NCI-H748 (cell line): ENCODE measurements around the gene ALPK1.
"Not testable (repeated sequence)": the region's sequence is repeated elsewhere in the genome, so short reads cannot be mapped to it uniquely, and the experiment has no call there.

Experiments
- DNase-seq: peaks from one replicate; lab custom pipeline; 2025; ENCODE audit not compliant: unreplicated experiment; lab: John Stamatoyannopoulos, UW

ALPK1 gene

DNA sequence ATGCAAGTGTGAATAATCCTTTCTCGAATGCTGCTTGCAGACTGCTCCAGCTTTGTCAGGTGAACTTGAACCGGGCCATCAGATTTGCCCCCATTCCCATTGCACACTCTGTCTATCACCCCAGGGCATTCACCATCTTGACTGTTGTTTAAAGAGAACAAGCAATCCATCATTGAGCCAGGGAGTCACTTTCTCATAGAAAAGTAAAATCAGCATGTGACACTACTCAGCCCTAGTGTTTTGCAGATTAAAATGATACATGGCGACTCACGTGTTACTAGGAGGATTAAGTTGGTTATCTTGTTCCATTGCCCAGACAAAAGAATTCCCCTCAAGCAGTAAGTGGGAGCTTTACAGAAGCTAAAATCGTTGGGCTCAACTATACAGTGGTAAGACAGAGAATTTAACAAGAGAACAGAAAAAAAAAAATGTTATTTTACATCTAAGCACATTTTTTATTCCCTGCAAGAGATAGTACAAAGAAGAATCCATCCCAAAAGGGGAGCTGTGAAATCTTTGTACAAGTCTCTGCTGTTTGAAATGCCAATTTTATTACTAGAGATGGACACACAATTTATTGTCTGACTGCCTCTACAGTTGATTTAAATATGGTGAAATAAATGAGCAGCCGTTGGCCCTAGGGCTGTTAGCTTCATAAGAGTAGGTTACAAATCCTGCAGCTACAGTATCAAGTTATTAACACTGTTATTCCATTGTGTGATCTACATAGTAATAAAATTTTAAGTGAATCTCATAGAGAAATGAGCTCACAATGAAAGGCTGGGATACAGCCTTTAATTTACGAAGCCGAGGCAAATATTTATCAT is 151.3 kb downstream of the ALPK1 start:
- DNase-seq: no peak

DNA sequence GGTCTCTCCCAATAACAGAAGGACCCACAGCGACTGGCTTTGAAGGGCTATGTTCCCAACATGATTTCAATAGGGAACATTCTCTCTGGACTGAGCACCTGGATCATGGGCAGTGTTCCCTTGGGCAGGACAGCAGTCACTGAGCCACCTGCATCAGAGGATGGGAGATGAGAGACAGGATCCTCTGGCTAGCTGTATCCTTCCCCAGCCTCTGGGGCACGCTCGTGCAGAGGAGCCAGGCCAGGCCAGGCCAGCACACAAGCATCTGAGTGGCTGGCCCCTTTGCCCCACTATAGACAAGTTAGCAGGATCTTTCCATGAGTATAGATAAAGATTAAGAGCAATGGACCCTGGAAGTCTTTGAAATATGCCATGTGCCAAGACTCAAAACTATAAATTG is 152.5 kb downstream of the ALPK1 start:
- DNase-seq: no peak

DNA sequence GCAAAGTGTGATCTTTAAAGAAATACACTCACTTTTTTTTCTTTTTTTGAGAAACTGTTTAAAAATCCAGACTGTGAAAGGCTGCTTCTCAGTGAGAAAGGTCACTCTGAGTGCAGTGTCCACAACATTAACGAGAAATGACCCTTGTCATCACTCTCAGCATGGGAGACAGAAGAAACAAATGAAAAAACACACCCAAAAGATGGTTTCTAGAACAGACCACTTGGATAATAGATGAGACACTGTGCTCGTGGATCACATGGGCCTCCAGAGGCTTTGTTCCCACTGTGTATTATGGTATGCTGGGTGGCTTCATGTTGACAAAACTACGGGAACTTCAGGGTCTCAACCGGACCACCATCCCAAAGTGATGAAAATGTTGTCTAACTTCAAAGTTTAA is 153.9 kb downstream of the ALPK1 start:
- no peak for DNase-seq

DNA sequence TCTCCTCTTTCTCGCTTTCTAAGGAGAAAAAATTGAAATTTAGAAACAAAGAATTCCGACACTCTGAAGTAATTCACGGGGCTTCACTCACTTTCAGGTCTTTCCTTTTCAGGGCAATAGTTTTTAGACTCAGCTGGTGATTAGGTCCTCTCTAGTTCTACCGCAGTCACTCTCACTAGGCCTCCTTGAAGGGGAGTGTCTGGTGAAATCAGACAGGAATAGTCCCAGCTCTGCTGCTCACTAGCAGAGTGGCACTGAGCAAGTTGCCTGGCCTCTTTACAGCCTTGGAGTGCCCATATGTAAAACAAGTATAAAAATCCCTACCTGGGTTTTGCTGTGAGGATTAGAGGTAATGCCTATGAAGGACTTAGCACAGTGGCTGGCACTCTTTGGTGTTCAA is 154.7 kb downstream of the ALPK1 start:
- DNase-seq: no peak

- DNase-seq: no peak
Measured at GRCh38 chr4:112453321-112453720, 156.2 kb downstream of the ALPK1 start.

GRCh38 chr4:112472318-112472717 is 175.1 kb downstream of the ALPK1 start:
- no peak for DNase-seq

- no peak for DNase-seq
Measured at GRCh38 chr4:112473985-112474384, 176.8 kb downstream of the ALPK1 start.

GRCh38 chr4:112485930-112486329 is 188.8 kb downstream of the ALPK1 start:
- no peak for DNase-seq

GRCh38 chr4:112490808-112491207 is 193.6 kb downstream of the ALPK1 start:
- not testable (repeated sequence) for DNase-seq
